SK-N-SH (cell line): Measurements from ENCODE around the gene FGD4. TPM values are rescaled to one million over a fixed set of nuclear protein-coding genes. Genes with fewer than 3 reads are reported as not detected.

Experiments
- CTCF ChIA-PET: fragments of 300-600, 350-600 bp; formaldehyde crosslinking; extraction: SDS; loops from one replicate; lab custom pipeline; 2021; lab: Yijun Ruan, JAX
- POLR2A ChIA-PET: fragments of 350-600 bp; sonication (Branson Sonifier 250); formaldehyde crosslinking; extraction: SDS; loops from one replicate; lab custom pipeline; 2020; ENCODE audit warnings: antibody characterized with exemption, inconsistent platforms; lab: Yijun Ruan, JAX
- DNase-seq: peaks from one replicate; pipeline ENCODE4 v3.0.0; 2012
- H2AFZ ChIP-seq: fragments of 200-600 bp; sonication (generic); 2 replicates; pipeline ENCODE4 v1.8.1; 2016; ENCODE audit warnings: antibody characterized with exemption, mild to moderate bottlenecking, low read depth
- H3F3A ChIP-seq: fragments of 200-600 bp; sonication (generic); replicated peaks from 2 replicates; pipeline ENCODE3; 2016; ENCODE audit warnings: antibody characterized with exemption, mild to moderate bottlenecking; ENCODE audit not compliant: insufficient read depth
- H3K27ac ChIP-seq, 2 experiments: fragments of 200-500 bp in 1 of 2; fragments of 200-600 bp in 1 of 2; sonication (Bioruptor generic) in 1 of 2; sonication (generic), shearing (Covaris generic) in 1 of 2; 2 replicates each; pipeline versions ENCODE4 v1.5.1 to v1.6.1; 2014 to 2016; ENCODE audit warnings: low read depth in 2 of 2, inconsistent platforms in 1 of 2, low read length in 1 of 2, mild to moderate bottlenecking in 1 of 2, mixed read lengths in 1 of 2
- H3K27me3 ChIP-seq: fragments of 200-600 bp; sonication (generic), shearing (Covaris generic); 2 replicates; pipeline ENCODE4 v1.6.1; 2016; ENCODE audit warnings: mixed run types; ENCODE audit not compliant: insufficient read depth
- H3K36me3 ChIP-seq, 2 experiments: fragments of 200-500 bp in 1 of 2; fragments of 200-600 bp in 1 of 2; sonication (Bioruptor generic) in 1 of 2; sonication (generic) in 1 of 2; replicated peaks in 1 of 2; 2 replicates each; pipeline versions ENCODE3 to v1.5.1; 2014 to 2016; ENCODE audit warnings: low read length in 1 of 2, mild to moderate bottlenecking in 1 of 2; ENCODE audit not compliant: insufficient read depth in 2 of 2, control insufficient read depth in 1 of 2
- H3K4me1 ChIP-seq, 2 experiments: fragments of 200-500 bp in 1 of 2; fragments of 200-600 bp in 1 of 2; sonication (Bioruptor generic) in 1 of 2; sonication (generic), shearing (Covaris generic) in 1 of 2; 2 replicates each; pipeline versions ENCODE4 v1.5.1 to v1.6.1; 2014 to 2016; ENCODE audit warnings: low read depth in 1 of 2, low read length in 1 of 2, mixed run types in 1 of 2; ENCODE audit not compliant: insufficient read depth in 2 of 2, control insufficient read depth in 1 of 2
- H3K4me2 ChIP-seq: fragments of 200-600 bp; sonication (generic), shearing (Covaris generic); 2 replicates; pipeline ENCODE4 v1.6.1; 2017; ENCODE audit warnings: mixed run types
- H3K4me3 ChIP-seq, 2 experiments: fragments of 200-500 bp in 1 of 2; fragments of 200-600 bp in 1 of 2; sonication (Bioruptor generic) in 1 of 2; sonication (generic), shearing (Covaris generic) in 1 of 2; 2 replicates each; pipeline versions ENCODE4 v1.5.1 to v1.8.1; 2014 to 2016; ENCODE audit warnings: low read depth in 2 of 2, inconsistent platforms in 1 of 2, low read length in 1 of 2, mild to moderate bottlenecking in 1 of 2, mixed read lengths in 1 of 2, moderate library complexity in 1 of 2
- H3K79me2 ChIP-seq: fragments of 200-600 bp; sonication (generic); 2 replicates; pipeline ENCODE4 v1.8.1; 2017; ENCODE audit warnings: mild to moderate bottlenecking; ENCODE audit not compliant: insufficient read depth
- H3K9ac ChIP-seq: fragments of 200-600 bp; sonication (generic); 2 replicates; pipeline ENCODE4 v1.6.1; 2017; ENCODE audit warnings: mixed run types
- H3K9me2 ChIP-seq: fragments of 200-600 bp; sonication (generic); 2 replicates; pipeline ENCODE4 v1.6.1; 2017; ENCODE audit warnings: mixed run types
- H3K9me3 ChIP-seq: fragments of 200-600 bp; sonication (generic); 2 replicates; pipeline ENCODE4 v1.6.1; 2017; ENCODE audit warnings: mixed run types, mild to moderate bottlenecking, moderate library complexity
- H4K20me1 ChIP-seq: fragments of 200-600 bp; sonication (generic); 2 replicates; pipeline ENCODE4 v1.6.1; 2017; ENCODE audit warnings: mild to moderate bottlenecking, mixed run types; ENCODE audit not compliant: insufficient read depth
- FOSL2 ChIP-seq: IDR thresholded peaks from 2 replicates; pipeline ENCODE4 v1.4.0; 2012; ENCODE audit warnings: low read depth, mild to moderate bottlenecking, moderate library complexity, borderline replicate concordance
- JUND ChIP-seq: IDR thresholded peaks from 2 replicates; pipeline ENCODE4 v1.4.0; 2012
- MAX ChIP-seq: IDR thresholded peaks from 2 replicates; pipeline ENCODE4 v1.4.0; 2012; ENCODE audit warnings: low read depth
- MXI1 ChIP-seq: IDR thresholded peaks from 2 replicates; pipeline ENCODE4 v1.6.1; 2012; ENCODE audit warnings: mild to moderate bottlenecking, low read depth, low read length, improper control_type of control experiment
- NFIC ChIP-seq: IDR thresholded peaks from 2 replicates; pipeline ENCODE4 v1.4.0; 2012; ENCODE audit warnings: borderline replicate concordance
- PBX3 ChIP-seq: IDR thresholded peaks from 2 replicates; pipeline ENCODE4; 2012
- POLR2AphosphoS5 ChIP-seq: IDR thresholded peaks from 2 replicates; pipeline ENCODE4 v1.6.1; 2012; ENCODE audit warnings: low read depth, low read length
- RCOR1 ChIP-seq: fragments of 150-350 bp; IDR thresholded peaks from 2 replicates; pipeline ENCODE4 v1.6.1; 2017; ENCODE audit warnings: antibody characterized with exemption, low read length
- RXRA ChIP-seq: IDR thresholded peaks from 2 replicates; pipeline ENCODE4 v1.4.0; 2012; ENCODE audit warnings: low read depth, mild to moderate bottlenecking, borderline replicate concordance
- SIN3A ChIP-seq: IDR thresholded peaks from 2 replicates; pipeline ENCODE4 v1.6.1; 2012; ENCODE audit warnings: low read depth, mild to moderate bottlenecking, low read length, moderate library complexity, borderline replicate concordance
- TEAD4 ChIP-seq: IDR thresholded peaks from 2 replicates; pipeline ENCODE4 v1.4.0; 2012; ENCODE audit warnings: mild to moderate bottlenecking, borderline replicate concordance; ENCODE audit not compliant: insufficient read depth
- WGBS: methylation state at CpG from one replicate; pipeline ENCODE4 v1.1.6; 2017; ENCODE audit warnings: low lambda C conversion rate; 5-methylcytosine and 5-hydroxymethylcytosine counted together
- polyA plus RNA-seq, 3 experiments: library from polyadenylated mRNA; depleted of rRNA; stranded (reverse); fragments of >200 nt; gene quantifications; 2 replicates each; pipeline ENCODE4 v1.2.3, GENCODE V29; 2012
- TF ChIP-seq, protein P1 (sequence below): IDR thresholded peaks from 2 replicates; pipeline ENCODE4 v1.4.0; 2012; ENCODE audit warnings: low read depth, borderline replicate concordance
- TF ChIP-seq, protein P2 (sequence below): fragments of 200-600 bp; sonication (generic); IDR thresholded peaks from 2 replicates; pipeline ENCODE4 v1.6.1; 2017; ENCODE audit warnings: antibody characterized with exemption, mild to moderate bottlenecking, moderate library complexity
- TF ChIP-seq, protein P3 (sequence below): IDR thresholded peaks from 2 replicates; pipeline ENCODE4 v1.4.0; 2012; ENCODE audit warnings: low read depth, borderline replicate concordance

The FGD4 gene
- polyA plus RNA-seq, 1 of the 3 experiments (the other 2 are of a cell fraction) = 0.26 TPM

- Histone ChIP-seq H2AFZ (no peak overlapping the region), H3K9me2 (no peaks in the 10 kb centered on the region), H3F3A (peaks cover 4% of the 10 kb centered on the region), H3K27ac (no peak overlapping the region), H3K36me3 (peaks cover 0 to 4% of the 10 kb centered on the region in 2 experiments), H3K9me3 (no peaks in the 10 kb centered on the region), H3K4me2 (no peak overlapping the region), H4K20me1 (no peaks in the 10 kb centered on the region), H3K27me3 (no peaks in the 10 kb centered on the region), H3K4me1 (no peaks in the 10 kb centered on the region), H3K79me2 (no peaks in the 10 kb centered on the region), H3K9ac (no peak overlapping the region)
- ChIA-PET CTCF (interaction anchor here (0.6 kb wide), 1 partner anchor 268 kb away, joined by 3 read pairs; no protein-coding TSS in a partner anchor), POLR2A (no interaction called here)
- WGBS = 88% methylated on average over 4 of the region's 4 CpGs
- DNase-seq = no peak
- TF ChIP-seq NFIC (no peak), RCOR1 (no peak), SIN3A (no peak), MAX (no peak), TEAD4 (no peak), MXI1 (no peak), FOSL2 (no peak), JUND (no peak), PBX3 (no peak), POLR2AphosphoS5 (no peak), RXRA (no peak)
- TF ChIP-seq, protein P1, sequence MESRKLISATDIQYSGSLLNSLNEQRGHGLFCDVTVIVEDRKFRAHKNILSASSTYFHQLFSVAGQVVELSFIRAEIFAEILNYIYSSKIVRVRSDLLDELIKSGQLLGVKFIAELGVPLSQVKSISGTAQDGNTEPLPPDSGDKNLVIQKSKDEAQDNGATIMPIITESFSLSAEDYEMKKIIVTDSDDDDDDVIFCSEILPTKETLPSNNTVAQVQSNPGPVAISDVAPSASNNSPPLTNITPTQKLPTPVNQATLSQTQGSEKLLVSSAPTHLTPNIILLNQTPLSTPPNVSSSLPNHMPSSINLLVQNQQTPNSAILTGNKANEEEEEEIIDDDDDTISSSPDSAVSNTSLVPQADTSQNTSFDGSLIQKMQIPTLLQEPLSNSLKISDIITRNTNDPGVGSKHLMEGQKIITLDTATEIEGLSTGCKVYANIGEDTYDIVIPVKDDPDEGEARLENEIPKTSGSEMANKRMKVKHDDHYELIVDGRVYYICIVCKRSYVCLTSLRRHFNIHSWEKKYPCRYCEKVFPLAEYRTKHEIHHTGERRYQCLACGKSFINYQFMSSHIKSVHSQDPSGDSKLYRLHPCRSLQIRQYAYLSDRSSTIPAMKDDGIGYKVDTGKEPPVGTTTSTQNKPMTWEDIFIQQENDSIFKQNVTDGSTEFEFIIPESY = no peak
- TF ChIP-seq, protein P2, sequence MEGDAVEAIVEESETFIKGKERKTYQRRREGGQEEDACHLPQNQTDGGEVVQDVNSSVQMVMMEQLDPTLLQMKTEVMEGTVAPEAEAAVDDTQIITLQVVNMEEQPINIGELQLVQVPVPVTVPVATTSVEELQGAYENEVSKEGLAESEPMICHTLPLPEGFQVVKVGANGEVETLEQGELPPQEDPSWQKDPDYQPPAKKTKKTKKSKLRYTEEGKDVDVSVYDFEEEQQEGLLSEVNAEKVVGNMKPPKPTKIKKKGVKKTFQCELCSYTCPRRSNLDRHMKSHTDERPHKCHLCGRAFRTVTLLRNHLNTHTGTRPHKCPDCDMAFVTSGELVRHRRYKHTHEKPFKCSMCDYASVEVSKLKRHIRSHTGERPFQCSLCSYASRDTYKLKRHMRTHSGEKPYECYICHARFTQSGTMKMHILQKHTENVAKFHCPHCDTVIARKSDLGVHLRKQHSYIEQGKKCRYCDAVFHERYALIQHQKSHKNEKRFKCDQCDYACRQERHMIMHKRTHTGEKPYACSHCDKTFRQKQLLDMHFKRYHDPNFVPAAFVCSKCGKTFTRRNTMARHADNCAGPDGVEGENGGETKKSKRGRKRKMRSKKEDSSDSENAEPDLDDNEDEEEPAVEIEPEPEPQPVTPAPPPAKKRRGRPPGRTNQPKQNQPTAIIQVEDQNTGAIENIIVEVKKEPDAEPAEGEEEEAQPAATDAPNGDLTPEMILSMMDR = no peak
- TF ChIP-seq, protein P3, sequence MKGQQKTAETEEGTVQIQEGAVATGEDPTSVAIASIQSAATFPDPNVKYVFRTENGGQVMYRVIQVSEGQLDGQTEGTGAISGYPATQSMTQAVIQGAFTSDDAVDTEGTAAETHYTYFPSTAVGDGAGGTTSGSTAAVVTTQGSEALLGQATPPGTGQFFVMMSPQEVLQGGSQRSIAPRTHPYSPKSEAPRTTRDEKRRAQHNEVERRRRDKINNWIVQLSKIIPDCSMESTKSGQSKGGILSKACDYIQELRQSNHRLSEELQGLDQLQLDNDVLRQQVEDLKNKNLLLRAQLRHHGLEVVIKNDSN = no peak
- TF ChIP-seq, all 33 proteins: peak for 0
- no peak overlapping the region for H3K4me3 ChIP-seq
Measured at GRCh38 chr12:32627976-32628375, 228.6 kb downstream of the FGD4 start.
